ENCODE measurements around the gene GPC1. TPM values are rescaled to one million over a fixed set of nuclear protein-coding genes. Genes with fewer than 3 reads are reported as not detected.

Gene GPC1
- total and polyA plus RNA-seq, 2 of the 13 experiments (the other 11 are each of a cell fraction or from before 2014, with no cell fraction given): 4.0 to 5.5 TPM

- TF ChIP-seq, protein P1, sequence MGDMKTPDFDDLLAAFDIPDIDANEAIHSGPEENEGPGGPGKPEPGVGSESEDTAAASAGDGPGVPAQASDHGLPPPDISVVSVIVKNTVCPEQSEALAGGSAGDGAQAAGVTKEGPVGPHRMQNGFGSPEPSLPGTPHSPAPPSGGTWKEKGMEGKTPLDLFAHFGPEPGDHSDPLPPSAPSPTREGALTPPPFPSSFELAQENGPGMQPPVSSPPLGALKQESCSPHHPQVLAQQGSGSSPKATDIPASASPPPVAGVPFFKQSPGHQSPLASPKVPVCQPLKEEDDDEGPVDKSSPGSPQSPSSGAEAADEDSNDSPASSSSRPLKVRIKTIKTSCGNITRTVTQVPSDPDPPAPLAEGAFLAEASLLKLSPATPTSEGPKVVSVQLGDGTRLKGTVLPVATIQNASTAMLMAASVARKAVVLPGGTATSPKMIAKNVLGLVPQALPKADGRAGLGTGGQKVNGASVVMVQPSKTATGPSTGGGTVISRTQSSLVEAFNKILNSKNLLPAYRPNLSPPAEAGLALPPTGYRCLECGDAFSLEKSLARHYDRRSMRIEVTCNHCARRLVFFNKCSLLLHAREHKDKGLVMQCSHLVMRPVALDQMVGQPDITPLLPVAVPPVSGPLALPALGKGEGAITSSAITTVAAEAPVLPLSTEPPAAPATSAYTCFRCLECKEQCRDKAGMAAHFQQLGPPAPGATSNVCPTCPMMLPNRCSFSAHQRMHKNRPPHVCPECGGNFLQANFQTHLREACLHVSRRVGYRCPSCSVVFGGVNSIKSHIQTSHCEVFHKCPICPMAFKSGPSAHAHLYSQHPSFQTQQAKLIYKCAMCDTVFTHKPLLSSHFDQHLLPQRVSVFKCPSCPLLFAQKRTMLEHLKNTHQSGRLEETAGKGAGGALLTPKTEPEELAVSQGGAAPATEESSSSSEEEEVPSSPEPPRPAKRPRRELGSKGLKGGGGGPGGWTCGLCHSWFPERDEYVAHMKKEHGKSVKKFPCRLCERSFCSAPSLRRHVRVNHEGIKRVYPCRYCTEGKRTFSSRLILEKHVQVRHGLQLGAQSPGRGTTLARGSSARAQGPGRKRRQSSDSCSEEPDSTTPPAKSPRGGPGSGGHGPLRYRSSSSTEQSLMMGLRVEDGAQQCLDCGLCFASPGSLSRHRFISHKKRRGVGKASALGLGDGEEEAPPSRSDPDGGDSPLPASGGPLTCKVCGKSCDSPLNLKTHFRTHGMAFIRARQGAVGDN (CRISPR knock-in tag; IDR thresholded peaks at IDR 0.05): peak; percentile 59
- no peak for TF ChIP-seq TBP (CRISPR knock-in tag; IDR thresholded peaks at IDR 0.05)
- no peak for TF ChIP-seq GTF3A (CRISPR knock-in tag; conservative IDR thresholded peaks at IDR 0.05)
- TF ChIP-seq RNF2 (conservative IDR thresholded peaks at IDR 0.05; ENCODE audit: low read depth): no peak
- TF ChIP-seq HDAC2 (CRISPR knock-in tag; IDR thresholded peaks at IDR 0.05): peak; percentile 14; the same call in 1 of the 2 replicates
- no peak for TF ChIP-seq ZBTB4 (CRISPR knock-in tag; IDR thresholded peaks at IDR 0.05; ENCODE audit: borderline replicate concordance)
- TF ChIP-seq MEF2D (CRISPR knock-in tag; IDR thresholded peaks at IDR 0.05): no peak; the same call in 1 of the 2 replicates
- TF ChIP-seq SP4 (CRISPR knock-in tag; IDR thresholded peaks at IDR 0.05): no peak
- TF ChIP-seq, protein P2, sequence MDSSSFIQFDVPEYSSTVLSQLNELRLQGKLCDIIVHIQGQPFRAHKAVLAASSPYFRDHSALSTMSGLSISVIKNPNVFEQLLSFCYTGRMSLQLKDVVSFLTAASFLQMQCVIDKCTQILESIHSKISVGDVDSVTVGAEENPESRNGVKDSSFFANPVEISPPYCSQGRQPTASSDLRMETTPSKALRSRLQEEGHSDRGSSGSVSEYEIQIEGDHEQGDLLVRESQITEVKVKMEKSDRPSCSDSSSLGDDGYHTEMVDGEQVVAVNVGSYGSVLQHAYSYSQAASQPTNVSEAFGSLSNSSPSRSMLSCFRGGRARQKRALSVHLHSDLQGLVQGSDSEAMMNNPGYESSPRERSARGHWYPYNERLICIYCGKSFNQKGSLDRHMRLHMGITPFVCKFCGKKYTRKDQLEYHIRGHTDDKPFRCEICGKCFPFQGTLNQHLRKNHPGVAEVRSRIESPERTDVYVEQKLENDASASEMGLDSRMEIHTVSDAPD (CRISPR knock-in tag; IDR thresholded peaks at IDR 0.05): no peak
- TF ChIP-seq ZNF605 (CRISPR knock-in tag; IDR thresholded peaks at IDR 0.05): 0 out of 2 replicates have a peak, but pooled peaks have one; percentile 56
- TF ChIP-seq MIER3 (CRISPR knock-in tag; IDR thresholded peaks at IDR 0.05; ENCODE audit: borderline replicate concordance): 0 out of 2 replicates have a peak, but pooled peaks have one; percentile 22
- TF ChIP-seq, protein P3, sequence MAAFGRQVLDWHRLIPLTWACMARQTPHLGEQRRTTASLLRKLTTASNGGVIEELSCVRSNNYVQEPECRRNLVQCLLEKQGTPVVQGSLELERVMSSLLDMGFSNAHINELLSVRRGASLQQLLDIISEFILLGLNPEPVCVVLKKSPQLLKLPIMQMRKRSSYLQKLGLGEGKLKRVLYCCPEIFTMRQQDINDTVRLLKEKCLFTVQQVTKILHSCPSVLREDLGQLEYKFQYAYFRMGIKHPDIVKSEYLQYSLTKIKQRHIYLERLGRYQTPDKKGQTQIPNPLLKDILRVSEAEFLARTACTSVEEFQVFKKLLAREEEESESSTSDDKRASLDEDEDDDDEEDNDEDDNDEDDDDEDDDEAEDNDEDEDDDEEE (CRISPR knock-in tag; IDR thresholded peaks at IDR 0.05): no peak
- TF ChIP-seq SMAD1 (CRISPR knock-in tag; IDR thresholded peaks at IDR 0.05; ENCODE audit: borderline replicate concordance, low read depth): no peak
- TF ChIP-seq ZIK1 (CRISPR knock-in tag; IDR thresholded peaks at IDR 0.05; ENCODE audit: borderline replicate concordance, low read depth): no peak
- TF ChIP-seq SKIL (CRISPR knock-in tag; IDR thresholded peaks at IDR 0.05; ENCODE audit: borderline replicate concordance): no peak
These were observed 78.3 kb downstream of the GPC1 start (continued) for GRCh38 chr2:240513549-240514287.
